ENCODE measurements around the gene LCN10. TPM values are rescaled to one million over a fixed set of nuclear protein-coding genes. Genes with fewer than 3 reads are reported as not detected.
A peak's percentile ranks its signal among the peaks of the same experiment; 100 is the strongest.

The LCN10 gene
- total RNA-seq, 1 donor from 2014 or later = not detected

GRCh38 chr9:136700304-136700703, 42.4 kb downstream of the LCN10 start:
- DNase-seq = no peak

- DNase-seq = no peak
These were observed 44.0 kb downstream of the LCN10 start for GRCh38 chr9:136698635-136699246.

GRCh38 chr9:136697821-136698526, 44.8 kb downstream of the LCN10 start:
- DNase-seq = no peak

GRCh38 chr9:136697146-136697820, 45.5 kb downstream of the LCN10 start:
- DNase-seq = no peak

- DNase-seq = peak; percentile 56
These were observed 46.2 kb downstream of the LCN10 start for GRCh38 chr9:136696502-136696901.

- peak; percentile 75 for DNase-seq
These were observed 46.8 kb downstream of the LCN10 start for GRCh38 chr9:136695955-136696354.

- DNase-seq = peak; percentile 60
These were observed 47.3 kb downstream of the LCN10 start for GRCh38 chr9:136695435-136695895.

- no peak for DNase-seq
These were observed 47.9 kb downstream of the LCN10 start for GRCh38 chr9:136694872-136695247.

GRCh38 chr9:136694163-136694871, 48.4 kb downstream of the LCN10 start:
- no peak for DNase-seq

- no peak for DNase-seq
These were observed 49.1 kb downstream of the LCN10 start for GRCh38 chr9:136693490-136694162.

GRCh38 chr9:136693135-136693489, 49.6 kb downstream of the LCN10 start:
- DNase-seq = no peak

- no peak for DNase-seq
These were observed 50.3 kb downstream of the LCN10 start for GRCh38 chr9:136692185-136693134.

GRCh38 chr9:136691316-136692184, 51.2 kb downstream of the LCN10 start:
- DNase-seq = no peak

- no peak for DNase-seq
These were observed 51.9 kb downstream of the LCN10 start for GRCh38 chr9:136690806-136691261.

- peak; percentile 64 for DNase-seq
These were observed 52.5 kb downstream of the LCN10 start for GRCh38 chr9:136690104-136690805.

GRCh38 chr9:136689108-136689460, 53.7 kb downstream of the LCN10 start:
- DNase-seq = no peak

GRCh38 chr9:136688274-136689107, 54.2 kb downstream of the LCN10 start:
- no peak for DNase-seq
